CD4-positive, CD25-positive, alpha-beta regulatory T cell (primary cell): Measurements from ENCODE around the gene SLC25A24. TPM values are rescaled to one million over a fixed set of nuclear protein-coding genes. Genes with fewer than 3 reads are reported as not detected.

Experiments
- ATAC-seq, 2 donors: fragments of 150-1000 bp; cut with Tn5 transposase; one replicate each; pipeline ENCODE4 v1.10.0; 2021; ENCODE audit warnings: low read depth in 2 of 2, moderate number of reproducible peaks in 2 of 2, moderate library complexity in 1 of 2
- DNase-seq, 3 donors: peaks; one replicate each; pipeline versions ENCODE4 v3.0.0 to v3.0.0-alpha.2; 2012 to 2022; ENCODE audit warnings: mixed read lengths in 1 of 3
- H3K27ac ChIP-seq: one replicate; pipeline ENCODE4 v1.7.0; 2013; ENCODE audit warnings: mild to moderate bottlenecking, low read length; ENCODE audit not compliant: insufficient read depth, poor library complexity, severe bottlenecking
- H3K27me3 ChIP-seq: one replicate; pipeline ENCODE4 v1.7.0; 2013; ENCODE audit warnings: low read length; ENCODE audit not compliant: control insufficient read depth, insufficient read depth
- H3K36me3 ChIP-seq: one replicate; pipeline ENCODE4 v1.7.0; 2013; ENCODE audit warnings: mild to moderate bottlenecking, low read length, moderate library complexity; ENCODE audit not compliant: control insufficient read depth, insufficient read depth
- H3K4me1 ChIP-seq: 2 replicates; pipeline ENCODE4 v1.7.0; 2013; ENCODE audit warnings: mild to moderate bottlenecking, low read length; ENCODE audit not compliant: insufficient read depth, control insufficient read depth, poor library complexity, severe bottlenecking
- H3K4me3 ChIP-seq: one replicate; pipeline ENCODE4 v1.7.0; 2013; ENCODE audit warnings: low read depth, mild to moderate bottlenecking, low read length, moderate library complexity
- H3K9me3 ChIP-seq, 2 experiments: 1 replicate in 1 of 2; 2 replicates in 1 of 2; pipeline ENCODE4 v1.7.0; 2013; ENCODE audit warnings: low read length in 2 of 2, mild to moderate bottlenecking in 1 of 2, moderate library complexity in 1 of 2; ENCODE audit not compliant: control insufficient read depth in 2 of 2
- H3K27ac Mint-ChIP-seq, 3 donors: one replicate each; pipeline ENCODE4 v1.8.0; 2020 to 2022; ENCODE audit warnings: mild to moderate bottlenecking in 3 of 3, mixed read lengths in 3 of 3, moderate library complexity in 2 of 3
- H3K27me3 Mint-ChIP-seq: one replicate; pipeline ENCODE4 v1.8.0; 2022; ENCODE audit warnings: mild to moderate bottlenecking, mixed read lengths
- H3K36me3 Mint-ChIP-seq: one replicate; pipeline ENCODE4 v1.8.0; 2020; ENCODE audit warnings: mixed read lengths
- H3K4me1 Mint-ChIP-seq, 4 donors: one replicate each; pipeline ENCODE4 v1.8.0; 2020 to 2022; ENCODE audit warnings: mixed read lengths in 4 of 4, mild to moderate bottlenecking in 1 of 4
- H3K4me3 Mint-ChIP-seq, 4 donors: one replicate each; pipeline ENCODE4 v1.8.0; 2020 to 2022; ENCODE audit warnings: mild to moderate bottlenecking in 4 of 4, mixed read lengths in 4 of 4, moderate library complexity in 3 of 4
- H3K9me3 Mint-ChIP-seq, 7 donors: one replicate each; pipeline ENCODE4 v1.8.0; 2020 to 2022; ENCODE audit warnings: mixed read lengths in 7 of 7, mild to moderate bottlenecking in 3 of 7, moderate library complexity in 2 of 7
- polyA plus RNA-seq, 4 donors: library from polyadenylated mRNA; unstranded; fragments of 300-500 nt; fragmentation: Illumina TruSeq; gene quantifications; one replicate each; pipeline ENCODE4 v1.2.3, GENCODE V29; 2021
- total RNA-seq: library from RNA; stranded (reverse); gene quantifications from one replicate; pipeline ENCODE4 v1.2.3, GENCODE V29; 2022

SLC25A24 gene
- total and polyA plus RNA-seq, 5 donors from 2014 or later: 14.7 to 26.7 (median 19.8) TPM

DNA sequence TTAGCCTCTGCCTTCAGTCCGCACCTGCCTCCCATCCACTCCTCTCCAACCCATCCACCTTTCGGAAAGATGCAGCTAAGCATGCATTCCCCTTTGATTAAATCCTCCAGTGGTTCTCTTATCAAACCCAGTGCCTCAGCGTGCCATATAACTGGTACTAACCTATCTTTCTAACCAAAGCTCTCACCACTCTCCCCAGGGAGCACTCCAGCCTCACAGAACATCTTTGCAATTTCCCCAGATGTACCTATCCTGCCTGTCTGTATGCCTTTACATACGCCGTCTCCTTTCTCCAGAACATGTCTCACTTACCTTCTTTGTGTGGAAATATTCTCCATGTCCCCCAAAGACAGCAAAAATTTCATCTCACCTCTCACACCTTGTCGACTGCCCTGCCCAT lies 80.0 kb downstream of the SLC25A24 start:
- peaks cover 0 to 6% (median 3%) of the 10 kb centered on the region in 4 donors for H3K4me1 Mint-ChIP-seq

DNA sequence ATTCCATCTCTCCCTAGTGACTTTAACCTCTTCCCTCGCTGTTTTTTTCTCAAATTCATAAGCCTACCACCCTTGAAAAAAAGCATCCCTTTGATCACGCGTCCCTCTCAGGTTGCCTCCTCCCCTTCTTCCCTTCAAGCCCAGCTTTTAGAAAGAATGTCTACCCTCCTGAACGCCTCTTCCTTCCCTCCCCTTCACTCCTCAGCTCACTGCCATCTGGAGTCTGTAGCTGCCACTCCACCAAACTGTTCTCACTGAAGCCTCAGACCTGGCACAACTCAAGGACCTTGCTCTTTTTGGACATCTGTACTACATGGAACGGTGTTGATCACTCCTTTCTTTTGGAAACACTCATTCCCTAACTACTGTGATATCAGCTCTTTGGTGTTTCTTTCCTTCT lies 80.6 kb downstream of the SLC25A24 start:
- peaks cover 0 to 3% (median 0%) of the 10 kb centered on the region in 7 donors for H3K9me3 Mint-ChIP-seq
- H3K27me3 Mint-ChIP-seq: peaks cover 16% of the 10 kb centered on the region
- Histone ChIP-seq H3K36me3 (no peaks in the 10 kb centered on the region), H3K27ac (no peak overlapping the region), H3K9me3 (no peaks in the 10 kb centered on the region), H3K4me1 (no peaks in the 10 kb centered on the region), H3K27me3 (no peaks in the 10 kb centered on the region), H3K4me3 (no peak overlapping the region)
- H3K27ac Mint-ChIP-seq: peak overlapping the region in 1 of 3 donors; percentile 42
- H3K4me1 Mint-ChIP-seq: peaks cover 0 to 6% (median 3%) of the 10 kb centered on the region in 4 donors
- no peak for ATAC-seq
- DNase-seq: no peak
- H3K4me3 Mint-ChIP-seq: no peak overlapping the region
- H3K36me3 Mint-ChIP-seq: no peaks in the 10 kb centered on the region

More for the DNA sequence above, 80.0 kb downstream of the SLC25A24 start:
- Mint-ChIP-seq H3K27me3 (peaks cover 16% of the 10 kb centered on the region), H3K4me3 (no peak overlapping the region), H3K27ac (peak overlapping the region in 1 of 3 donors; percentile 4), H3K36me3 (no peaks in the 10 kb centered on the region), H3K9me3 (peaks cover 0 to 3% (median 0%) of the 10 kb centered on the region in 7 donors)
- no peak overlapping the region for H3K27ac ChIP-seq
- DNase-seq (no peak), ATAC-seq (no peak)
- H3K4me1 ChIP-seq: no peaks in the 10 kb centered on the region
- no peaks in the 10 kb centered on the region for H3K9me3 ChIP-seq
- no peaks in the 10 kb centered on the region for H3K27me3 ChIP-seq
- no peaks in the 10 kb centered on the region for H3K36me3 ChIP-seq
- H3K4me3 ChIP-seq: no peak overlapping the region

DNA sequence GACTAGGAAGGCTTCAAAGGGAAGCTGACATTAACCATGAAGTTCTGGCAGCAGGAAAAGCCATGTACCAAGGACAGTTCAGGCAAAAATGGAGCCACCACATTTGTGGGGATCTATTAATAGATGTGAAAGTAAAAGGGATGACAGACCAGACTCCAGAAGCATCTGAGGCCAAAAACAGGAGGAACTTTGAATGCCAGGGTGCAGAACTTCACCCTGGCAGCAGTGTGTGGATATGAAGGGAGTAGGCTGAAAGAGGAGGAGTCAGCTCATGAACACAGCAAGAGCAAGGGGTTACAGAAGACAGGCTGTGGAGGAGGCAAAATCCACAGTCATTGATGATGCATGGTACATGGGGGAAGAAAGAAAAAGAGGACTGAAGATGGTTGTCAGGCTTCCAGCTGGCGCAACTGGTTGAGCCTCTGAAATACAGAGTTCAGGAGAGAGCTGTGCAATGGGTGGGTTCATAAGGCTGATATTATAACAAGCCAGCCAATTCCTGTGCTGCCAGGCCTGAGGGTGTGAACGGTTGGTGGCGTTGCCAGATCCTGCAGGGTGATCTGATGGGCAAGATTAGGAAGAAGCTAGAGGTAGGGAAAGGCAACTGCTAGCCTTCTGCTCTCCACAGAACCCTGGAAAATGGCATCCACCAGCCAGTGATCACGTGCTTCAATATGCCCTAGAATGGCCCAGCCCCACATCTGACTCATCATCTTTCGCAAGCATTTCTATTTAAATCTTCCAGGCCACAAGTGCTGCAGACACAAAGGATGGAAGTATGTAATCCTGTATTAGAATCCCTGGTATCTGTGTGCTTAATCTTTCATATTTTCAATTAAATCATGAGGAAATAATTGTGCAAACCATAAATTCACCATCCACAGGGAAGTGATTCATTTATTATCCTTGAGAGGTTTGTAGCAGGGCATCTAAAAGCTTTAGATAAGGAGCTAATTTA lies 81.9 kb downstream of the SLC25A24 start:
- ATAC-seq: no peak
- H3K27ac Mint-ChIP-seq: no peak overlapping the region

DNA sequence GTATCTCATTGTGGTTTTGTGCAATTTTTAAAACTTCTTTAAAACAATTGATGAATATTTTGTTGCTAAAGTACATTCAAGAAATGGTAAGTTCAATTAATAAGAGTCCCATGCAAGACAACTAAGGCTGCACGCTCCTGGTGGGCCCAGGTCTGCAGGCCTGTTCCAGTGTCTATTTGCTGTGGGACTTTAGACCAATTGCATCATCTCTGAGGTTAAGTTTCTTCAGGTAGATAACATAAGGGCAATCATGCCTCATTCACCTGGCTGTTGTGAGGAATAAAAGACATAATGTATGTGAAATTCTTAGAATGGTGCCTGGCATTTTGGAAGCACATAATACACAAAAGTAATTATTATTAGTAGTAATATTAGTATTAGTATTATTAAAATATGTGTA lies 82.9 kb downstream of the SLC25A24 start:
- H3K27ac Mint-ChIP-seq: no peak overlapping the region
- Histone ChIP-seq H3K9me3 (no peaks in the 10 kb centered on the region), H3K27ac (no peak overlapping the region), H3K4me1 (no peaks in the 10 kb centered on the region), H3K36me3 (no peaks in the 10 kb centered on the region), H3K4me3 (no peak overlapping the region), H3K27me3 (no peaks in the 10 kb centered on the region)
- no peak overlapping the region for H3K4me3 Mint-ChIP-seq
- peaks cover 0 to 6% (median 3%) of the 10 kb centered on the region in 4 donors for H3K4me1 Mint-ChIP-seq
- DNase-seq (no peak), ATAC-seq (no peak)
- H3K9me3 Mint-ChIP-seq: no peaks in the 10 kb centered on the region
- no peaks in the 10 kb centered on the region for H3K36me3 Mint-ChIP-seq
- H3K27me3 Mint-ChIP-seq: peaks cover 16% of the 10 kb centered on the region

More for the DNA sequence above, 81.9 kb downstream of the SLC25A24 start:
- Histone ChIP-seq H3K36me3 (no peaks in the 10 kb centered on the region), H3K27me3 (no peaks in the 10 kb centered on the region), H3K27ac (no peak overlapping the region), H3K9me3 (no peaks in the 10 kb centered on the region), H3K4me3 (no peak overlapping the region), H3K4me1 (no peaks in the 10 kb centered on the region)
- no peaks in the 10 kb centered on the region for H3K36me3 Mint-ChIP-seq
- H3K27me3 Mint-ChIP-seq: peaks cover 16% of the 10 kb centered on the region
- H3K4me1 Mint-ChIP-seq: peaks cover 0 to 6% (median 3%) of the 10 kb centered on the region in 4 donors
- H3K9me3 Mint-ChIP-seq: peaks cover 0 to 3% (median 0%) of the 10 kb centered on the region in 7 donors
- no peak overlapping the region for H3K4me3 Mint-ChIP-seq
- no peak for DNase-seq

DNA sequence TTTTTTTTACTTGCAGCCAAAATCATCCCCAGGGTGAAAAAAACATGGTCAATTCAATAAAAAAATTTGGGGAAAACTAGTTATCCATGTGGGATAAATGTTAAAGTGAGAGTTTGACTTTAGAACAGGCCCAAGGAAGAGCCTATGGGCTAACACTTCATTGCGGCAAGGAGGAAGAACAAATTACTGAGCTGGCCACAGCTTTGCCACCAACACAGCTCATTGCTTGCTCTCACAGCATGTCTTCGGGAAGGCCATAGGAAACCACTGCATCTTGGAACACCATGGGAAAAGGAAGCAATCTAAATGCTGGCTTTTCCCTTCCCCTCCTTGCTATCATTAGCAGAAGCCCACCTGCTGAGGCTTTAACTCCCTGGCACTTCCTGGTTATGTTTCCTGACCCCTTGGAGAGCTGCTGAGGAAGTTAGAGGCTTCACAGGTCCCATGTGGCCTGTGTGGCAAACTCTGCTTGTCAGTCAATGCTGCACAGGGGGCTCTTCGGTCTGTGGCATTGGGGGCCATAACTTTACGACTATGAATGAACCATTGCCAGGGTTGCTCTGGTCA lies 86.0 kb downstream of the SLC25A24 start:
- DNase-seq: no peak
- Histone ChIP-seq H3K36me3 (no peaks in the 10 kb centered on the region), H3K27me3 (no peaks in the 10 kb centered on the region), H3K4me3 (no peak overlapping the region), H3K27ac (no peak overlapping the region), H3K9me3 (no peaks in the 10 kb centered on the region), H3K4me1 (no peaks in the 10 kb centered on the region)
- Mint-ChIP-seq H3K36me3 (no peaks in the 10 kb centered on the region), H3K4me3 (no peak overlapping the region), H3K27ac (peak overlapping the region in 1 of 3 donors; percentile 16), H3K9me3 (no peaks in the 10 kb centered on the region), H3K4me1 (peaks cover 0 to 5% (median under 1%) of the 10 kb centered on the region in 4 donors), H3K27me3 (peaks cover 7% of the 10 kb centered on the region)
- ATAC-seq: no peak

DNA sequence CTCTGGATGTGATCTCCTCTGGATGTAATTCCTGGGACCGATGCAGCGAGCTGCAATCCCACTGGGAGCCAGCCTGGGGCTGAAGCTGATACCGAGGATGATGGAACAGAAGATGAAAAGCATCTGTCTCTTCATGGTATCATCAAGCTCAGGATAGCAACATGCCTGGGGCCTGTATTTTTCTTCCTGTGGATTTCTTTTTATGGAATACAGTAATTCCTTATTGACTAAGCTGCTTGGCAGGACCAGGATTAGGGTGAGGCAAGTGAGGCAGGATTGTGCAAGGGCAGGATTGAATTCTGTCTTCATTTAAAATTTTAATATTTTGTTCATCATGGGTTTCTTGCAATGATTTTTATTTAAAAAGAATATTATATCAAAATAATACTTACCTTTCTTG lies 86.6 kb downstream of the SLC25A24 start:
- no peak for ATAC-seq
- H3K4me1 Mint-ChIP-seq: peaks cover 0 to 5% (median under 1%) of the 10 kb centered on the region in 4 donors
- no peaks in the 10 kb centered on the region for H3K27me3 ChIP-seq
- peaks cover 5% of the 10 kb centered on the region for H3K27me3 Mint-ChIP-seq
- no peak overlapping the region for H3K27ac ChIP-seq
- no peaks in the 10 kb centered on the region for H3K4me1 ChIP-seq
- no peak overlapping the region for H3K4me3 ChIP-seq
- H3K36me3 ChIP-seq: no peaks in the 10 kb centered on the region
- no peaks in the 10 kb centered on the region for H3K9me3 ChIP-seq
- H3K36me3 Mint-ChIP-seq: no peaks in the 10 kb centered on the region
- DNase-seq: no peak
- no peak overlapping the region for H3K27ac Mint-ChIP-seq
- H3K4me3 Mint-ChIP-seq: no peak overlapping the region
- H3K9me3 Mint-ChIP-seq: no peaks in the 10 kb centered on the region

DNA sequence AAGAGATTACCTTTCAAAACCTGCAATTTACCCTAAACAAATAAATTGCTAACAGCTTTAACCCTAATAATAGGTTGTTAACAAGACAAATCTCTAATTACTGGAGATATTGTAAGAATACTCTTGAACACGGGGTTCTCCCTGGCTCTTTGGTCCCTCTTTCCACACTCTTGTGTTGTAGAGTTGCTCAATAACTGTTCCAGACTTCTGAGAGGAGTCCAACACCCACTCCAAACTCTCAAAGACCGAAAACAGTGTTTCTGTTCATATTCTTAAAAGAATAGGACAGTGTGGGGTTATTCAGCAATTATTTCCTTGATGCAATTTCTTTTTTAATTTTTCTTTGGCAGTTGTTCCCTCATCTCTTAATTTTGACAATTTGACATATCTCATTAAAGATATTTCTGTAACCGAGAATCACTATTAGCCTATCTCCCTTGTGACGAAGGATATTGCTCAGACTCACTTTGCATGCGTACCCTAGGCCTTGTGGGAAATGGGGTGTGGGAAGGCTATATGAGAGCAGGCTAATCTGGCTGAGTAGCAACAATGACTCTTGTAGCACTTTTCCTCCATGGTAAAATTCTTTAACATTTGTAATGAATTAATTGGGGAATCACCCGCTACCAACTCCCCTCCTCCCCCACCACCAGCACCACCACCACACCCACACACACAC lies 90.7 kb downstream of the SLC25A24 start:
- no peaks in the 10 kb centered on the region for H3K27me3 Mint-ChIP-seq
- Histone ChIP-seq H3K9me3 (no peaks in the 10 kb centered on the region), H3K27ac (no peak overlapping the region), H3K36me3 (no peaks in the 10 kb centered on the region), H3K27me3 (no peaks in the 10 kb centered on the region), H3K4me3 (no peak overlapping the region), H3K4me1 (no peaks in the 10 kb centered on the region)
- no peak overlapping the region for H3K27ac Mint-ChIP-seq
- ATAC-seq (no peak), DNase-seq (no peak)
- H3K9me3 Mint-ChIP-seq: peaks cover 0 to 1% (median 0%) of the 10 kb centered on the region in 7 donors
- H3K4me3 Mint-ChIP-seq: no peak overlapping the region
- no peaks in the 10 kb centered on the region for H3K36me3 Mint-ChIP-seq
- peaks cover 0 to 3% (median 0%) of the 10 kb centered on the region in 4 donors for H3K4me1 Mint-ChIP-seq
